ENCODE data around the gene RHOJ.

GRCh38 chr14:63212209-63212608 lies 8.0 kb downstream of the RHOJ start:
- TF ChIP-seq, protein P1, sequence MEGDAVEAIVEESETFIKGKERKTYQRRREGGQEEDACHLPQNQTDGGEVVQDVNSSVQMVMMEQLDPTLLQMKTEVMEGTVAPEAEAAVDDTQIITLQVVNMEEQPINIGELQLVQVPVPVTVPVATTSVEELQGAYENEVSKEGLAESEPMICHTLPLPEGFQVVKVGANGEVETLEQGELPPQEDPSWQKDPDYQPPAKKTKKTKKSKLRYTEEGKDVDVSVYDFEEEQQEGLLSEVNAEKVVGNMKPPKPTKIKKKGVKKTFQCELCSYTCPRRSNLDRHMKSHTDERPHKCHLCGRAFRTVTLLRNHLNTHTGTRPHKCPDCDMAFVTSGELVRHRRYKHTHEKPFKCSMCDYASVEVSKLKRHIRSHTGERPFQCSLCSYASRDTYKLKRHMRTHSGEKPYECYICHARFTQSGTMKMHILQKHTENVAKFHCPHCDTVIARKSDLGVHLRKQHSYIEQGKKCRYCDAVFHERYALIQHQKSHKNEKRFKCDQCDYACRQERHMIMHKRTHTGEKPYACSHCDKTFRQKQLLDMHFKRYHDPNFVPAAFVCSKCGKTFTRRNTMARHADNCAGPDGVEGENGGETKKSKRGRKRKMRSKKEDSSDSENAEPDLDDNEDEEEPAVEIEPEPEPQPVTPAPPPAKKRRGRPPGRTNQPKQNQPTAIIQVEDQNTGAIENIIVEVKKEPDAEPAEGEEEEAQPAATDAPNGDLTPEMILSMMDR (IDR thresholded peaks at IDR 0.05; ENCODE audit: poor library complexity) = no peak
- no peak for TF ChIP-seq EZH2 (IDR thresholded peaks at IDR 0.05; ENCODE audit: borderline replicate concordance)

Data from hepatocyte (in vitro differentiated cells).